ENCODE results near the gene ASB11. TPM values are rescaled to one million over a fixed set of nuclear protein-coding genes. Genes with fewer than 3 reads are reported as not detected.

Gene ASB11
- total and polyA plus RNA-seq, 8 donors = 0.15 to 9.8 (median 2.4) TPM; not detected in 2

DNA sequence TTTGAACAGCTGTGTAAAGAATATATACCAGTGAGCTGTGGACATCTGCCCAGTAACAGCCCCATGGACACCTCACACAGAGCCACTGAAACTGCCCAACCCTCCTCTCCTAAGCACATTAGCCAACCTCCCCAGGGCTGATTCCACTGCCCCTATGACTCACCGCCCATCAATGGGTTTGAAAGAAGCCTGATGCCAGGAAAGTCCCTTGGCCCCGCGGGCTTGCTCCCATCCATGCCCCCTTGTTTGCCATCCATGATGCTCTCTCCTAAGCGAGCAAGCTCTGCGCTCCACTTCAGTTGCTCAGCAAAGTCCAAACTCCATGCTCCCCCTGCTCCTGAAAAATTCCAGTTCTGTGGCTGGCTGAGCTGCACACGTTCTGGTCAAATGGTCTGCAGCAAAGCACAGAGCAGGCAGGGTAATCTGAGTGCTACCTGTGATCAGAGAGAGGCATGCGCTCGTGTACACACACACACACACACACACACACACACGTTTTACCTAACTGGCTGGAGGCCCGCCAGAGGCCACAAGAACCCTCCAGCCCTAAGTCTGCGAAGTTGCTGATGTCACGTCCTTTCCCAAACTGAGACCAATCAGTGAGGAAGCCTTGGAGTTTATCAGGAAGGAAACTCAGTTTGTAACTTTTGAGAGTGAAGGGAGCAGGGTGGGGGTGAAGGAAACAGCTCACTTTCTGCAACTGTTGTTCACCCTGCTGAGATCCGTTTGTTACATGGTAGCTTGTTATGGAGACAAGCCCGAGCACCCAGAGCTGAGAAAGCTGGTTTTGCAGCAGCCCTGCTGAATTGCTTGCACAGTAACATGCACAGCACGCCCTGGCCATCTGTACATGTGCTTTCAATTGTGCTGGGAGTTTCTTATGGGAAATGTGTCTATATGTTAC lies 45.6 kb downstream of the ASB11 start, which contains the start of gene ASB9:
Gene ASB9 (minus strand): TSS at position 466 of the 904 bp plus-strand sequence. CDS start 209 bp downstream, at position 257.
- TF ChIP-seq POLR2A (IDR thresholded peaks at IDR 0.05) (no peak), EP300 (IDR thresholded peaks at IDR 0.05) (no peak), POLR2AphosphoS5 (IDR thresholded peaks at IDR 0.05) (no peak)
- TF ChIP-seq, protein P1, sequence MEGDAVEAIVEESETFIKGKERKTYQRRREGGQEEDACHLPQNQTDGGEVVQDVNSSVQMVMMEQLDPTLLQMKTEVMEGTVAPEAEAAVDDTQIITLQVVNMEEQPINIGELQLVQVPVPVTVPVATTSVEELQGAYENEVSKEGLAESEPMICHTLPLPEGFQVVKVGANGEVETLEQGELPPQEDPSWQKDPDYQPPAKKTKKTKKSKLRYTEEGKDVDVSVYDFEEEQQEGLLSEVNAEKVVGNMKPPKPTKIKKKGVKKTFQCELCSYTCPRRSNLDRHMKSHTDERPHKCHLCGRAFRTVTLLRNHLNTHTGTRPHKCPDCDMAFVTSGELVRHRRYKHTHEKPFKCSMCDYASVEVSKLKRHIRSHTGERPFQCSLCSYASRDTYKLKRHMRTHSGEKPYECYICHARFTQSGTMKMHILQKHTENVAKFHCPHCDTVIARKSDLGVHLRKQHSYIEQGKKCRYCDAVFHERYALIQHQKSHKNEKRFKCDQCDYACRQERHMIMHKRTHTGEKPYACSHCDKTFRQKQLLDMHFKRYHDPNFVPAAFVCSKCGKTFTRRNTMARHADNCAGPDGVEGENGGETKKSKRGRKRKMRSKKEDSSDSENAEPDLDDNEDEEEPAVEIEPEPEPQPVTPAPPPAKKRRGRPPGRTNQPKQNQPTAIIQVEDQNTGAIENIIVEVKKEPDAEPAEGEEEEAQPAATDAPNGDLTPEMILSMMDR (IDR thresholded peaks at IDR 0.05) = no peak
- Histone ChIP-seq H3K9me3 (peaks cover 0 to 5% (median 2%) of the 10 kb centered on the region in 4 donors), H3K36me3 (no peaks in the 10 kb centered on the region), H3K4me3 (peak within 1 kb of the TSS in 3 of 4 donors; percentile 4 to 18 (median 9)), H3K27me3 (no peaks in the 10 kb centered on the region), H3K4me1 (peaks cover 0 to 11% (median 3%) of the 10 kb centered on the region in 4 donors), H3K27ac (peak within 1 kb of the TSS; percentile 35 to 59 (median 46))
- DNase-seq = peak; percentile 71 to 79
- intact Hi-C loops (cut with DNase I; ENCODE audit: low total_unique reads) = no loop called here
- WGBS, 5 donors = 3 to 39% (median 13%) methylated on average over 8 to 15 of the region's 15 CpGs

DNA sequence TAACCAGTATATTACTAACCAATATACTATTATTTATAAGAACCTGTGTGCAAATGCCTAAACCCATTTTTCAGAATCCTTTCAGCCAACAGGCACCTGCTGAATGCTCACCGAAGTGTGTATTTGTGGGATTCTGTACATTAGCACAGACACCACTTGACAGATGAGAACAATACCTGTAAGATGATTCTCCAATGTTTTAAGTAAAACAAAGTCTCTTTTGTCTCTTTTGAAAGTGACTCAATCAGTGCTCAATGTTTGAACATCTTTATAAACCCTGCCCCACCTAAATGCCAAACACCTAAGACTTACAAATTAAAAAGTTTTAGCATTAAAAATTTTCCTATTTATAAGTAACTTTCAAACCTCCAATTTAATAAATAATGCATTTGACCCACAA lies 46.3 kb downstream of the ASB11 start:
- WGBS, 5 donors = 40 to 76% (median 67%) methylated on average over 1 of the region's 1 CpG
- intact Hi-C loops (cut with DNase I; ENCODE audit: low total_unique reads) = no loop called here
- DNase-seq = no peak
- Histone ChIP-seq H3K27ac (peak overlapping the region in 2 of 5 donors; percentile 51 to 59), H3K4me3 (no peak overlapping the region), H3K27me3 (no peaks in the 10 kb centered on the region), H3K9me3 (peaks cover 0 to 5% (median 2%) of the 10 kb centered on the region in 4 donors), H3K36me3 (no peaks in the 10 kb centered on the region), H3K4me1 (peaks cover 0 to 11% (median 3%) of the 10 kb centered on the region in 4 donors)
- TF ChIP-seq EP300 (IDR thresholded peaks at IDR 0.05) = no peak
- TF ChIP-seq, protein P1 (IDR thresholded peaks at IDR 0.05) = no peak
- TF ChIP-seq POLR2A (IDR thresholded peaks at IDR 0.05) = no peak
- no peak for TF ChIP-seq POLR2AphosphoS5 (IDR thresholded peaks at IDR 0.05)

DNA sequence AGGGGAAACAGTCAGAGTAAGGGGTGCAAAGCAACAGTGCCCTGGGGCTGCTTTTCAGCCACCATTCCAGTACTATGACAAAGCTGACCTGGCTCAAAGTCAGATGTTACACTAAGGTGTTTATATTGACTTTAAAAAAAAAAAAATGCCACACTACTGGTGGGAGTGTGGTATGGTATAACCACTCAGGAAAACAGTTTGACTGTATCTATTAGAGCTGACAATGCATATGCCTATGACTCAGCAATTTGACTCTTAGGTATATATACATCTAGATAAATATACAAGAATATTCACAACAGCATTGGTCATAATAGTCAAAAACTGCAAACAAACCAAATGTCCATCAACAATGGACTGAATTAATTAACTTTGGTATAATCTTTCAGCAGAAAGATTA lies 60.6 kb downstream of the ASB11 start:
- Histone ChIP-seq H3K4me1 (no peaks in the 10 kb centered on the region), H3K27ac (no peak overlapping the region), H3K36me3 (no peaks in the 10 kb centered on the region), H3K27me3 (peaks cover 0 to 3% (median 0%) of the 10 kb centered on the region in 3 donors), H3K9me3 (no peaks in the 10 kb centered on the region), H3K4me3 (no peak overlapping the region)
- intact Hi-C loops (cut with DNase I; ENCODE audit: low total_unique reads) = no loop called here
- no peak for DNase-seq
- TF ChIP-seq, protein P1 (IDR thresholded peaks at IDR 0.05) = no peak
- TF ChIP-seq POLR2A (IDR thresholded peaks at IDR 0.05) (no peak), EP300 (IDR thresholded peaks at IDR 0.05) (no peak), POLR2AphosphoS5 (IDR thresholded peaks at IDR 0.05) (no peak)

DNA sequence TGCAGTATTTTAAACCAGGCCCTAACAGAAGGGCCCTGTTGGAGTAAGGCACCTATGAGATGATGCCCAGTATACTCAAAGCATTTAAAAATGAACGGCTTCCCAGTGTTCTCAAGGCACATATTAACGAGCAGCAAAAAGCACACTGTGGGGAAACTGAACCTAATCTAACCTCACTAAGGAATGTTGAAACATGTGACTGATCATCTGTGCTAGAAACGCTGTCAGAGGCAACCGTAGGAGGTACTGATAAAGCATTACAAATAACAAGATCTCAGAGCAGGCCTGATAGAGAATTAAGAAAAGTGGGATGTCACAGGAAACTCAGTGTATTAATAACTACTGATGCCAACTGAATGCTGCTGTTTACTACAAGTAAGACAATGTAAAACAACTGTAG lies 69.5 kb downstream of the ASB11 start:
- no peak for DNase-seq
- Histone ChIP-seq H3K36me3 (no peaks in the 10 kb centered on the region), H3K27ac (no peak overlapping the region), H3K27me3 (no peaks in the 10 kb centered on the region), H3K4me1 (no peaks in the 10 kb centered on the region), H3K4me3 (no peak overlapping the region), H3K9me3 (no peaks in the 10 kb centered on the region)
- 37 to 56% (median 43%) methylated on average over 4 of the region's 4 CpGs for WGBS, 5 donors
- intact Hi-C loops (cut with DNase I; ENCODE audit: low total_unique reads) = no loop called here
- TF ChIP-seq EP300 (IDR thresholded peaks at IDR 0.05) = no peak
- TF ChIP-seq, protein P1 (IDR thresholded peaks at IDR 0.05) = no peak
- no peak for TF ChIP-seq POLR2AphosphoS5 (IDR thresholded peaks at IDR 0.05)
- TF ChIP-seq POLR2A (IDR thresholded peaks at IDR 0.05) = no peak

Measured in stomach (tissue), 9 donors.